HepG2 (cell line): ENCODE results near the gene EDEM1. TPM values are rescaled to one million over a fixed set of nuclear protein-coding genes. Genes with fewer than 3 reads are reported as not detected.

Experiments
- ARNTL ChIP-seq: sonication (generic); formaldehyde crosslinking; IDR thresholded peaks from 2 replicates; pipeline ENCODE4 v1.4.0; 2020; ENCODE audit warnings: mild to moderate bottlenecking, missing genetic modification reagents
- FOXP1 ChIP-seq, 2 experiments: fragments of 450-650 bp in 1 of 2; IDR thresholded peaks; 2 replicates each; pipeline ENCODE4 v1.6.1; 2017 to 2018; ENCODE audit warnings: antibody characterized with exemption in 1 of 2
- MYNN ChIP-seq: sonication (generic); formaldehyde crosslinking; IDR thresholded peaks from 2 replicates; pipeline ENCODE4 v1.4.0; 2020; ENCODE audit warnings: mild to moderate bottlenecking, low read depth, missing genetic modification reagents
- PPARG ChIP-seq: conservative IDR thresholded peaks from 2 replicates; pipeline ENCODE4 v1.6.1; 2016; ENCODE audit warnings: missing biosample characterization, missing genetic modification reagents
- ZNF841 ChIP-seq: sonication (generic); formaldehyde crosslinking; IDR thresholded peaks from 2 replicates; pipeline ENCODE4 v1.8.1; 2023; ENCODE audit warnings: missing genetic modification reagents, borderline replicate concordance
- polyA plus RNA-seq, 8 experiments: library from polyadenylated mRNA; depleted of rRNA in 3 of 8; stranded (reverse) in 7 of 8; unstranded in 1 of 8; fragments of >200 nt; fragmentation: Illumina TruSeq in 4 of 8; extraction: Trizol in 4 of 8; gene quantifications; 2 replicates each; pipeline versions ENCODE4 v1.2.1 to v1.2.3, GENCODE V29; 2011 to 2016; ENCODE audit warnings: low read depth in 4 of 8, missing spikeins in 1 of 8, mixed read lengths in 1 of 8; ENCODE audit not compliant: insufficient read depth in 1 of 8
- total RNA-seq, 5 experiments: library from RNA; depleted of rRNA; stranded (reverse); fragments of >200 nt; fragmentation: Illumina TruSeq; extraction: Trizol; gene quantifications; 2 replicates each; pipeline ENCODE4 v1.2.3, GENCODE V29; 2016; ENCODE audit warnings: low read depth in 1 of 5
- TF ChIP-seq, protein P1 (sequence below), 2 experiments: fragments of 450-650 bp in 1 of 2; sonication (generic) in 1 of 2; formaldehyde crosslinking in 1 of 2; IDR thresholded peaks; 2 replicates each; pipeline versions ENCODE4 v1.6.1 to v1.8.0; 2016 to 2022; ENCODE audit warnings: antibody characterized with exemption in 1 of 2, mild to moderate bottlenecking in 1 of 2, missing genetic modification reagents in 1 of 2
- TF ChIP-seq, protein P2 (sequence below): sonication (generic); formaldehyde crosslinking; IDR thresholded peaks from 2 replicates; pipeline ENCODE4 v1.5.0; 2020; ENCODE audit warnings: mild to moderate bottlenecking, missing genetic modification reagents, borderline replicate concordance

EDEM1 gene
- total and polyA plus RNA-seq, 2 of the 13 experiments (the other 11 are each of a cell fraction or from before 2014, with no cell fraction given): 13.8 to 25.8 TPM

DNA sequence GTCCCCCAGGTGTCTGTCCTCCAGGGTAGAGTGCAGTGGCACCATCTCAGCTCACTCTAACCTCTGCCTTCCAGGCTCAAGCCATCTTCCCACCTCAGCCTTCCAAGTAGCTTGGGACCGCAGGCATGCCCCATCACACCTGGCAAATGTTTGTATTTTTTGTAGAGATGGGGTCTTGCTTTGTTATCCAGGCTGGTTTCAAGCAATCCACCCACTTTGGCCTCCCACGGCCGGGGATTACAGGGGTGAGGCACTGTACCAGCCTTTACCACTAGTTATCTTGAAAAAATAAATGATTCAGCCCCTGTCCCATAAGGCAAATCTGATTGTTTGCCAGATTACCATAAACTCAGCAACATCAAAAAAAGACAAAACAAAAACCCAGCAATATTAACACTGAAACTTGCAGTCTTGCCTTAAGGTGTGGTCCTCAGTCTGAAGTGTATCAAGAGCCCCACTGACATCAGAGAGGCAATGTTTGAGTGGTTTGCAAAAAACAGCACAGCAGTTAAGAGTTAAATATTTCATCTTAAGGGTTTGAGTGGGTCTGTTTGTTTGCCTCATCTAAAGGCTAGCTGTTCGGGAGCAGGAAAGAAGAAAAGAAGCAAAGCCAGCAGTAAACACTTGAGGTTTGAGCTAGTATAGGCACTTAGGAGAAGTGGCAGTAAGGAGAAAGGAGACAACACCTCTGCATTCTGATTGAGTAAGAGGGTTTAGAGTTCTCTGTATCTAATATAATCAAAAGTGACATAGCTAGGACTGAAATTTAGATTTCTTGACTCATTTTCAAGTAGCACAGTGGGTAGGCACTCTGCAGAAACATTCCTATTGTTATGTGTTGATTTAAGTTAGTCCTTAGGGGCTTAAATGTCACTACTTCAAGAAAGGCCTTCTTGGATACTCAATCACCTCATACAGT lies 26.3 kb upstream of the EDEM1 start (continued):
- TF ChIP-seq FOXP1 (IDR thresholded peaks at IDR 0.05) (no peak), FOXP1 (CRISPR knock-in tag; IDR thresholded peaks at IDR 0.05) (no peak), ZNF841 (CRISPR knock-in tag) (no peak), PPARG (no peak), MYNN (CRISPR knock-in tag) (no peak), ARNTL (CRISPR knock-in tag) (no peak)
- TF ChIP-seq, protein P1, sequence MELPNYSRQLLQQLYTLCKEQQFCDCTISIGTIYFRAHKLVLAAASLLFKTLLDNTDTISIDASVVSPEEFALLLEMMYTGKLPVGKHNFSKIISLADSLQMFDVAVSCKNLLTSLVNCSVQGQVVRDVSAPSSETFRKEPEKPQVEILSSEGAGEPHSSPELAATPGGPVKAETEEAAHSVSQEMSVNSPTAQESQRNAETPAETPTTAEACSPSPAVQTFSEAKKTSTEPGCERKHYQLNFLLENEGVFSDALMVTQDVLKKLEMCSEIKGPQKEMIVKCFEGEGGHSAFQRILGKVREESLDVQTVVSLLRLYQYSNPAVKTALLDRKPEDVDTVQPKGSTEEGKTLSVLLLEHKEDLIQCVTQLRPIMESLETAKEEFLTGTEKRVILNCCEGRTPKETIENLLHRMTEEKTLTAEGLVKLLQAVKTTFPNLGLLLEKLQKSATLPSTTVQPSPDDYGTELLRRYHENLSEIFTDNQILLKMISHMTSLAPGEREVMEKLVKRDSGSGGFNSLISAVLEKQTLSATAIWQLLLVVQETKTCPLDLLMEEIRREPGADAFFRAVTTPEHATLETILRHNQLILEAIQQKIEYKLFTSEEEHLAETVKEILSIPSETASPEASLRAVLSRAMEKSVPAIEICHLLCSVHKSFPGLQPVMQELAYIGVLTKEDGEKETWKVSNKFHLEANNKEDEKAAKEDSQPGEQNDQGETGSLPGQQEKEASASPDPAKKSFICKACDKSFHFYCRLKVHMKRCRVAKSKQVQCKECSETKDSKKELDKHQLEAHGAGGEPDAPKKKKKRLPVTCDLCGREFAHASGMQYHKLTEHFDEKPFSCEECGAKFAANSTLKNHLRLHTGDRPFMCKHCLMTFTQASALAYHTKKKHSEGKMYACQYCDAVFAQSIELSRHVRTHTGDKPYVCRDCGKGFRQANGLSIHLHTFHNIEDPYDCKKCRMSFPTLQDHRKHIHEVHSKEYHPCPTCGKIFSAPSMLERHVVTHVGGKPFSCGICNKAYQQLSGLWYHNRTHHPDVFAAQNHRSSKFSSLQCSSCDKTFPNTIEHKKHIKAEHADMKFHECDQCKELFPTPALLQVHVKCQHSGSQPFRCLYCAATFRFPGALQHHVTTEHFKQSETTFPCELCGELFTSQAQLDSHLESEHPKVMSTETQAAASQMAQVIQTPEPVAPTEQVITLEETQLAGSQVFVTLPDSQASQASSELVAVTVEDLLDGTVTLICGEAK (IDR thresholded peaks at IDR 0.05): no peak
- TF ChIP-seq, protein P1 (CRISPR knock-in tag; IDR thresholded peaks at IDR 0.05): no peak
- TF ChIP-seq, protein P2, sequence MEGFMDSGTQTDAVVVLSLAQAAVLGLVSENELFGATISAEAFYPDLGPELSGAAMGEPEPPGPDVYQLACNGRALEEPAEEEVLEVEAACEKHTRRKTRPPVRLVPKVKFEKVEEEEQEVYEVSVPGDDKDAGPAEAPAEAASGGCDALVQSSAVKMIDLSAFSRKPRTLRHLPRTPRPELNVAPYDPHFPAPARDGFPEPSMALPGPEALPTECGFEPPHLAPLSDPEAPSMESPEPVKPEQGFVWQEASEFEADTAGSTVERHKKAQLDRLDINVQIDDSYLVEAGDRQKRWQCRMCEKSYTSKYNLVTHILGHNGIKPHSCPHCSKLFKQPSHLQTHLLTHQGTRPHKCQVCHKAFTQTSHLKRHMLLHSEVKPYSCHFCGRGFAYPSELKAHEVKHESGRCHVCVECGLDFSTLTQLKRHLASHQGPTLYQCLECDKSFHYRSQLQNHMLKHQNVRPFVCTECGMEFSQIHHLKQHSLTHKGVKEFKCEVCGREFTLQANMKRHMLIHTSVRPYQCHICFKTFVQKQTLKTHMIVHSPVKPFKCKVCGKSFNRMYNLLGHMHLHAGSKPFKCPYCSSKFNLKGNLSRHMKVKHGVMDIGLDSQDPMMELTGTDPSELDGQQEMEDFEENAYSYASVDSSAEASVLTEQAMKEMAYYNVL: no peak
